ENCODE measurements around the gene PTPRK. TPM values are rescaled to one million over a fixed set of nuclear protein-coding genes. Genes with fewer than 3 reads are reported as not detected.

PTPRK gene
- total and polyA plus RNA-seq, 2 donors: 9.3 to 26.8 TPM

DNA sequence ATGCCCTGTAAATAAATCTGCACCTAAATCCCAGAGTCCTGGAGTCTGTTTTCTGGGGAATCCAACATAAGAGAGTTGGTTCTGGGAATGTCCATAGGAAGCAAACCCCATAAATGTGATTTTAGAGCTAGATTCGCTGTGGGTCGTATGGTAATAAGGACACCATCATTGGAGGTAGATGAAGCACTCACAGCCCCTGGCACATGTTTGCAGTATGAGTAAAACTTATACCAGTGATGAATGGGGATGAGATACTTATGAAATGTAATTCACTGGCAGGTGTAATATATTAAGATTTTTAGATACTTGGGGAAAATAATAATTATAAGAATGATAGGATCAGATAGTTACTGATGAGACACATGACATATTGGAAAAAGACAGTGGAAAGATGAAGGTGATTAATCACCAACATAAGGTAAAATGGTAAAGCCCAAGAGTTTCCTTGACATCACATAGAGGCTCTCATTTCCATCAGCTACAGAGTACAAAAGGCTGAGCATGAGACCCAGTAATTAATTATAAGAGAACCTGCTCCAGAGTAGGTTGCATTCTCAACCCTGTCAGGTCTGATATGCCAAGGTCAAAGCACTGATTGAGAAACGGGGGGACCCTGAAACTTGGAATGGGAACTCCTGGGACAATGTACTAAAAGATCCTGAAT lies 574.8 kb downstream of the PTPRK start:
- H3K27ac ChIP-seq (ENCODE audit: low read depth in 1 of 2, low read length in 1 of 2): no peak overlapping the region
- H3K4me3 ChIP-seq (ENCODE audit: low read length in 2 of 2): no peak overlapping the region
- H3K9me3 ChIP-seq (ENCODE audit: control insufficient read depth in 2 of 2, insufficient read depth in 1 of 2, low read length in 1 of 2): no peaks in the 10 kb centered on the region
- 97% methylated on average over 3 of the region's 3 CpGs for WGBS
- DNase-seq (ENCODE audit: low read depth in 6 of 9, low spot score in 9 of 9): no peak
- peaks cover 6% of the 10 kb centered on the region in 2 donors for H3K4me1 ChIP-seq (ENCODE audit: control insufficient read depth in 2 of 2, insufficient read depth in 2 of 2, low read length in 2 of 2)
- no peaks in the 10 kb centered on the region for H3K27me3 ChIP-seq (ENCODE audit: control insufficient read depth in 2 of 2, insufficient read depth in 1 of 2, low read length in 1 of 2)
- H3K36me3 ChIP-seq (ENCODE audit: control insufficient read depth in 2 of 2, insufficient read depth in 2 of 2, low read length in 1 of 2): no peaks in the 10 kb centered on the region

DNA sequence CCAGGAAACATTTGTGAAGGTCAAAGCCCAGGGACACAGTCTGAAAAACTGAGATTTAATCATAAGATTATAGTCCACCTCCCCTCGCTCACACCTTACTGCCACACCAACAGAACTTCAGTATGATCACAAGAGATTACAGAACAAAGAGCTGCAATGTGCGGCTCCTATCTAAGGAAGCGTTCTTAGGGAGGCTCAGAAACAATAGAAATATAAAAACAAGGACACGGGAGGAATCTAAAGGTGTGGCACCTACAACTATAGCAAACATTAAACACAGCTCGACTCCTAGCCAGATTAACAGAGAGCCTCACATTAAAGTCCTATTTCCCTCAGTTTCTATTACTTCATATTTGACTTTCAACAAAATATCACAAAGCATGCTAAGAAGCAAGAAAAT lies 579.2 kb downstream of the PTPRK start:
- Histone ChIP-seq H3K27me3 (ENCODE audit: control insufficient read depth in 2 of 2, insufficient read depth in 1 of 2, low read length in 1 of 2) (no peaks in the 10 kb centered on the region), H3K4me3 (ENCODE audit: low read length in 2 of 2) (no peak overlapping the region), H3K27ac (ENCODE audit: low read depth in 1 of 2, low read length in 1 of 2) (no peak overlapping the region), H3K9me3 (ENCODE audit: control insufficient read depth in 2 of 2, insufficient read depth in 1 of 2, low read length in 1 of 2) (no peaks in the 10 kb centered on the region), H3K36me3 (ENCODE audit: control insufficient read depth in 2 of 2, insufficient read depth in 2 of 2, low read length in 1 of 2) (no peaks in the 10 kb centered on the region), H3K4me1 (ENCODE audit: control insufficient read depth in 2 of 2, insufficient read depth in 2 of 2, low read length in 2 of 2) (peaks cover 0 to 4% of the 10 kb centered on the region in 2 donors)
- no peak for DNase-seq (ENCODE audit: low read depth in 6 of 9, low spot score in 9 of 9)
- WGBS: 92% methylated on average over 5 of the region's 5 CpGs

DNA sequence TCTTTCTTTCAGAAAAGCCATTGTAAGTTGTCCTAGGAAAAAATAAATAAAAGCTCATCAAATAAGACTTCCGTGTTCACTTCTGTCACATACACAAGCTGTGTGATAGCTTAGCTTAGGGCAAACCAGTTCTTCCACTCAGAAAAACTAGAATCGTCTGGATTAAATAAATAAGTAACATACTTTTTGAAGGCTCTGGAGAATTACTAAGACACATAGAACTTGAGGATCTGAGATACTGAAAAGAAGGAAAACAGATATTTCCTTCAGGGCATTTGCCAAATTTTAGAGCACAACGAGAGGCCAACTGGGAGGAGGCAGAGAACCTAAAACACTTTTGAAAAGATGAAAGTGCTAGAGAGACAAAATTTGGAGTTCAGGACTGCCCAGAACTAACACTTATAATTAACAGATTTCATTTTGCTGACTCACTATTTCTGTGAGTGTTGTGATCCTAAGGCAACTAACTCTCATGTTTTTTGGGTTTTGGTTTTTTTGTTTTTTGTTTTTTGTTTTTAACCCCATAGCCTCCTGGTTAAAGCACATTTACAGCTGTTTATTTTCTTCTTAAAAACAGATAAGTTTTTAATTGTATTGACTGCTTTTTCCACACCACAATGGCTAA lies 580.8 kb downstream of the PTPRK start:
- no peak overlapping the region for H3K27ac ChIP-seq (ENCODE audit: low read depth in 1 of 2, low read length in 1 of 2)
- H3K4me3 ChIP-seq (ENCODE audit: low read length in 2 of 2): no peak overlapping the region
- peaks cover 0 to 4% of the 10 kb centered on the region in 2 donors for H3K4me1 ChIP-seq (ENCODE audit: control insufficient read depth in 2 of 2, insufficient read depth in 2 of 2, low read length in 2 of 2)
- DNase-seq (ENCODE audit: low read depth in 6 of 9, low spot score in 9 of 9): no peak
- no peaks in the 10 kb centered on the region for H3K27me3 ChIP-seq (ENCODE audit: control insufficient read depth in 2 of 2, insufficient read depth in 1 of 2, low read length in 1 of 2)
- H3K36me3 ChIP-seq (ENCODE audit: control insufficient read depth in 2 of 2, insufficient read depth in 2 of 2, low read length in 1 of 2): no peaks in the 10 kb centered on the region
- 78% methylated on average over 3 of the region's 3 CpGs for WGBS
- H3K9me3 ChIP-seq (ENCODE audit: control insufficient read depth in 2 of 2, insufficient read depth in 1 of 2, low read length in 1 of 2): no peaks in the 10 kb centered on the region

DNA sequence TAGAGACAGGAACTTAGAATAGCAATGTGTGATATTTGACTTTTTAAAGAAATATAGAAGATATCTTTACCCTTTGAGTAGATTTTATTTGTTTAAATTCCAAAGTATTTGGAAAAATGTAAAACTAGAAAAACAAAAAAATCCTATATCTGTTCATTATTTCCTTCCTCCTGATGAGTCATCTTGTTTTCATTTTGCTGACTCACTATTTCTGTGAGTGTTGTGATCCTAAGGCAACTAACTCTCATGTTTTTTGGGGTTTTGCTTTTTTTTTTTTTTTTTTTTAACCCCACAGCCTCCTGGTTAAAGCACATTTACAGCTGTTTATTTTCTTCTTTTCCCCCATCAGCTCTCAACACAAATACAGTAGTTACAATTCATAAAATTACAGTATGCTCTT lies 581.7 kb downstream of the PTPRK start:
- peak in 2 of 9 donors; percentile 23 to 61 for DNase-seq (ENCODE audit: low read depth in 6 of 9, low spot score in 9 of 9)
- Histone ChIP-seq H3K4me3 (ENCODE audit: low read length in 2 of 2) (no peak overlapping the region), H3K9me3 (ENCODE audit: control insufficient read depth in 2 of 2, insufficient read depth in 1 of 2, low read length in 1 of 2) (no peaks in the 10 kb centered on the region), H3K36me3 (ENCODE audit: control insufficient read depth in 2 of 2, insufficient read depth in 2 of 2, low read length in 1 of 2) (no peaks in the 10 kb centered on the region), H3K27ac (ENCODE audit: low read depth in 1 of 2, low read length in 1 of 2) (no peak overlapping the region), H3K4me1 (ENCODE audit: control insufficient read depth in 2 of 2, insufficient read depth in 2 of 2, low read length in 2 of 2) (peaks cover 0 to 4% of the 10 kb centered on the region in 2 donors), H3K27me3 (ENCODE audit: control insufficient read depth in 2 of 2, insufficient read depth in 1 of 2, low read length in 1 of 2) (no peaks in the 10 kb centered on the region)

DNA sequence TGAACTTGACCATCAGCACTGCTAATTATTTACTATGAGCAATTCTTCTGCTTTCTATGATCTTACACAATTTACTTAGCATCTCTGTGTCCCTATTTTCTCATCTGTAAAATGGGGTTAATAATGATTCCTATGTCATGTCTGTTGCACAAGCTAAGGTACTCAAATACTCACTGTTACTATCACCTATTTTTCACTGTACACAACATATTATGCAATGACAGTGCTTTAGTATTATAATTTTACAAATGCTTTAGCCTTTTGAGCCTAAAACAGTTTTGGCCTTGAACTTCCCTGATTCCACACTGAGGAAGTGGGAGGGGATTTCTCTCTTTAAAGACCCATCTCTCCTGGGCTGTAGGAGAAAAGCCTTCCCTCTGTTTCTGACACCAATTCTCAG lies 582.7 kb downstream of the PTPRK start:
- Histone ChIP-seq H3K9me3 (ENCODE audit: control insufficient read depth in 2 of 2, insufficient read depth in 1 of 2, low read length in 1 of 2) (peaks cover 0 to 5% of the 10 kb centered on the region in 2 donors), H3K4me1 (ENCODE audit: control insufficient read depth in 2 of 2, insufficient read depth in 2 of 2, low read length in 2 of 2) (peaks cover 0 to 4% of the 10 kb centered on the region in 2 donors), H3K27me3 (ENCODE audit: control insufficient read depth in 2 of 2, insufficient read depth in 1 of 2, low read length in 1 of 2) (no peaks in the 10 kb centered on the region), H3K4me3 (ENCODE audit: low read length in 2 of 2) (no peak overlapping the region), H3K36me3 (ENCODE audit: control insufficient read depth in 2 of 2, insufficient read depth in 2 of 2, low read length in 1 of 2) (no peaks in the 10 kb centered on the region), H3K27ac (ENCODE audit: low read depth in 1 of 2, low read length in 1 of 2) (no peak overlapping the region)
- DNase-seq (ENCODE audit: low read depth in 6 of 9, low spot score in 9 of 9): no peak

- H3K27me3 ChIP-seq (ENCODE audit: control insufficient read depth in 2 of 2, insufficient read depth in 1 of 2, low read length in 1 of 2): no peaks in the 10 kb centered on the region
- 94% methylated on average over 2 of the region's 2 CpGs for WGBS
- no peak overlapping the region for H3K4me3 ChIP-seq (ENCODE audit: low read length in 2 of 2)
- no peak for DNase-seq (ENCODE audit: low read depth in 6 of 9, low spot score in 9 of 9)
- H3K9me3 ChIP-seq (ENCODE audit: control insufficient read depth in 2 of 2, insufficient read depth in 1 of 2, low read length in 1 of 2): peaks cover 2 to 9% of the 10 kb centered on the region in 2 donors
- no peaks in the 10 kb centered on the region for H3K36me3 ChIP-seq (ENCODE audit: control insufficient read depth in 2 of 2, insufficient read depth in 2 of 2, low read length in 1 of 2)
- H3K4me1 ChIP-seq (ENCODE audit: control insufficient read depth in 2 of 2, insufficient read depth in 2 of 2, low read length in 2 of 2): peaks cover 0 to 4% of the 10 kb centered on the region in 2 donors
- H3K27ac ChIP-seq (ENCODE audit: low read depth in 1 of 2, low read length in 1 of 2): no peak overlapping the region
Measured at GRCh38 chr6:127937102-127937501, 583.3 kb downstream of the PTPRK start.

DNA sequence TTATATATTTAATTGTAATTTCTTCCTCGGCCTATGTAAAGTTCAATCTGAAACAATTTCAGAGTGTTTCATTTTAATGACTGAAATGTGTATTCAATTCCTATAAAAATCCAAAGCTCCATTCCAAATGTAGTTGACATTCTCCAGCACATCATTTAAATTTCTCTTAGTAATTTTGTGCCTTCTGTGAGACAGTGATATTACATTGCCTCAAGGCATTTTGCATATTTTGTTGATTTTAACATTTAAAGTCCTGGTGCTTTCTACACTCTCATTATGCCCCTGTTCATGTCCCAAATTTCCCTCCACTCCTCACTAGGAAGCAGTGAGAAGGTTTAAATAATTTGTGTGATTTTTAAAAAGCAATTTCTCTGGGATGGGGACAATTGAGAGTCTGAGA lies 585.4 kb downstream of the PTPRK start:
- no peaks in the 10 kb centered on the region for H3K36me3 ChIP-seq (ENCODE audit: control insufficient read depth in 2 of 2, insufficient read depth in 2 of 2, low read length in 1 of 2)
- H3K4me3 ChIP-seq (ENCODE audit: low read length in 2 of 2): no peak overlapping the region
- H3K27me3 ChIP-seq (ENCODE audit: control insufficient read depth in 2 of 2, insufficient read depth in 1 of 2, low read length in 1 of 2): no peaks in the 10 kb centered on the region
- no peak overlapping the region for H3K27ac ChIP-seq (ENCODE audit: low read depth in 1 of 2, low read length in 1 of 2)
- no peak for DNase-seq (ENCODE audit: low read depth in 6 of 9, low spot score in 9 of 9)
- peaks cover 2 to 9% of the 10 kb centered on the region in 2 donors for H3K9me3 ChIP-seq (ENCODE audit: control insufficient read depth in 2 of 2, insufficient read depth in 1 of 2, low read length in 1 of 2)
- 96% methylated on average over 1 of the region's 1 CpG for WGBS
- peaks cover 0 to 4% of the 10 kb centered on the region in 2 donors for H3K4me1 ChIP-seq (ENCODE audit: control insufficient read depth in 2 of 2, insufficient read depth in 2 of 2, low read length in 2 of 2)

DNA sequence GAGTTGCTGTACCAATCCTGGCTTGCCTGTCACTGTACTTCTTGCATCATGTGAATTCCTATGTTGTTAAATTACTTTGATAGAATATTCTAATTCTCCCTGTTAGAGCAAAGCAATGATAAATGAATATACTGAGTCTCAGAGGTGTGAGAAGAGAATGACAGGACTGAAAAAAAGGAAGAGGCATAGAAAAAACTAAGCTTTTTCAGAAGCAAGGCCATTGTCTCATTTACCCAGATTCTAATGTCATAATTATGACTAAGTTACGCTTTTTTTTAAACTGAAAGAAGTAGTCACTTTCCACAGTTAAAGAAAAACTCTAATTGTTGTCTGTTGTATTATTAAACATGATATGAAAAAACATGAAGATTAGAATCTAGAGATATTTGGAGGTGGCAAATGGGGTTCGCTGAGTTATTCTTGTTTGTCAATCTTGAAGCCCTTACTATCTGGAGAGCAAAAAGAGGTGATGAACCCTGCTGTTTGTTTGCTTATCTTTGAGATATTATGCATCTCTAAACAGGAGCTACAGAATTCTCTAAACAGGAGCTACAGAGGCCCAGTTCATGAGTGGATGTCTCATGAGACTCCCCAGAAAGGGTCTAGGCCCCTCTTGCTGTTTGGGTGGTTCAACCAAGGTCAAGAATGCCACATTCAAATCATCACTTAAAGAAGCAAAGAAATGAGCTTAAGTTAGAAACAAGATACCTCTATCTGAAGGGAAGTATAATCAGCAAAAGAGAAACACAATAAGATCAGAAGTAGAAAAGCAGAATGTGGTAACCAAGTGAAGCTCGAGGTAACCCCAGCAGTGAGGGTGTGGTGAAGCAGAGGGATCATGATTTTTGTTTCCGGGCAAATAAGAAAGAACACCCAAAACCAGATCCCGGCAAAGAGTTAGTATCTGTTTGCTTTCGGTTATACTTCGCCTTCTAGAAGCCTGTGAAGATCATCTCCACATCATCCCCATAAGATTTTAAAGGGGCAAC lies 586.3 kb downstream of the PTPRK start:
- peak overlapping the region in 1 of 2 donors; percentile 33 for H3K27ac ChIP-seq (ENCODE audit: low read depth in 1 of 2, low read length in 1 of 2)
- H3K4me1 ChIP-seq (ENCODE audit: control insufficient read depth in 2 of 2, insufficient read depth in 2 of 2, low read length in 2 of 2): peaks cover 0 to 3% of the 10 kb centered on the region in 2 donors
- peaks cover 2 to 9% of the 10 kb centered on the region in 2 donors for H3K9me3 ChIP-seq (ENCODE audit: control insufficient read depth in 2 of 2, insufficient read depth in 1 of 2, low read length in 1 of 2)
- DNase-seq (ENCODE audit: low read depth in 6 of 9, low spot score in 9 of 9): peak in 1 of 9 donors; percentile 42
- no peaks in the 10 kb centered on the region for H3K27me3 ChIP-seq (ENCODE audit: control insufficient read depth in 2 of 2, insufficient read depth in 1 of 2, low read length in 1 of 2)
- H3K36me3 ChIP-seq (ENCODE audit: control insufficient read depth in 2 of 2, insufficient read depth in 2 of 2, low read length in 1 of 2): no peaks in the 10 kb centered on the region
- 88% methylated on average over 7 of the region's 7 CpGs for WGBS
- H3K4me3 ChIP-seq (ENCODE audit: low read length in 2 of 2): no peak overlapping the region

DNA sequence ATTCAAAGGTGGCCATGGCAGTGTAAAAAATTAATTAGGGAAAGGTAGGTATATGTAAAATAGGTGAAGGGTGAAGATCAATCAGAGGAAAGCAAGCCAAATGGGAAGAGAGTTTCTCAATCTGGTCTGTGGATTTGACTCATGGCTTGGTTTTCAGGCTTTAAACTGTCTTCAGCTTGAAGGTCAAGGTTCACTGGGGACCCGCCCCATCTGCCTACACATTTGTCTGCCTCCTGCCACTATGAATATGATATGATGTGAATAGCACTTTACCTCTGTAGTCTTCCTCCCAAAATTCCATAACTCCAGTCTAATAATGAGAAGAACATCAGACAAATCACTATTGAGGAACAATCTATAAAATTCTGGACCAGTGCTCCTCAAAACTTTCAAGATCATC lies 587.3 kb downstream of the PTPRK start:
- Histone ChIP-seq H3K4me3 (ENCODE audit: low read length in 2 of 2) (no peak overlapping the region), H3K9me3 (ENCODE audit: control insufficient read depth in 2 of 2, insufficient read depth in 1 of 2, low read length in 1 of 2) (peaks cover 2 to 9% of the 10 kb centered on the region in 2 donors), H3K4me1 (ENCODE audit: control insufficient read depth in 2 of 2, insufficient read depth in 2 of 2, low read length in 2 of 2) (peaks cover 0 to 3% of the 10 kb centered on the region in 2 donors), H3K27ac (ENCODE audit: low read depth in 1 of 2, low read length in 1 of 2) (no peak overlapping the region), H3K36me3 (ENCODE audit: control insufficient read depth in 2 of 2, insufficient read depth in 2 of 2, low read length in 1 of 2) (no peaks in the 10 kb centered on the region), H3K27me3 (ENCODE audit: control insufficient read depth in 2 of 2, insufficient read depth in 1 of 2, low read length in 1 of 2) (no peaks in the 10 kb centered on the region)
- DNase-seq (ENCODE audit: low read depth in 6 of 9, low spot score in 9 of 9): no peak
- 96% methylated on average over 1 of the region's 1 CpG for WGBS

Data from thymus (tissue), 11 donors.